Dermis microvascular lymphatic vessel endothelial cell (primary cell): ENCODE measurements around the gene STXBP6. TPM values are rescaled to one million over a fixed set of nuclear protein-coding genes. Genes with fewer than 3 reads are reported as not detected.
A peak's percentile ranks its signal among the peaks of the same experiment; 100 is the strongest.

Experiments
- DNase-seq, 2 donors: peaks; one replicate each; pipeline versions ENCODE4 v3.0.0 to v3.0.0-alpha.2; 2010; ENCODE audit warnings: low read depth in 2 of 2
- total RNA-seq: library from RNA; depleted of rRNA; stranded (reverse); fragments of >200 nt; gene quantifications from 2 replicates; pipeline ENCODE4 v1.2.1, GENCODE V29; 2014

STXBP6 gene
- total RNA-seq, 1 donor from 2014 or later, result 4.5 TPM

GRCh38 chr14:25017562-25017961 is 32.4 kb downstream of the STXBP6 start:
- no peak for DNase-seq

GRCh38 chr14:25015761-25016160 is 34.2 kb downstream of the STXBP6 start:
- no peak for DNase-seq

- no peak for DNase-seq
These were observed 35.5 kb downstream of the STXBP6 start for GRCh38 chr14:25014440-25014839.

GRCh38 chr14:25011095-25011494 is 38.9 kb downstream of the STXBP6 start:
- DNase-seq, result no peak

- DNase-seq, result no peak
These were observed 39.5 kb downstream of the STXBP6 start for GRCh38 chr14:25010471-25010870.

- DNase-seq, result no peak
These were observed 40.1 kb downstream of the STXBP6 start for GRCh38 chr14:25009891-25010290.

GRCh38 chr14:25007832-25008231 is 42.1 kb downstream of the STXBP6 start:
- DNase-seq, result peak in 1 of 2 donors; percentile 79

GRCh38 chr14:25006961-25007795 is 42.8 kb downstream of the STXBP6 start:
- peak in 1 of 2 donors; percentile 51 for DNase-seq

- no peak for DNase-seq
These were observed 43.9 kb downstream of the STXBP6 start for GRCh38 chr14:25006031-25006430.

GRCh38 chr14:25004389-25004809 is 45.5 kb downstream of the STXBP6 start:
- no peak for DNase-seq

GRCh38 chr14:25003537-25003936 is 46.4 kb downstream of the STXBP6 start:
- DNase-seq, result peak in 1 of 2 donors; percentile 70

- no peak for DNase-seq
These were observed 48.3 kb downstream of the STXBP6 start for GRCh38 chr14:25001601-25002000.

- DNase-seq, result no peak
These were observed 48.8 kb downstream of the STXBP6 start for GRCh38 chr14:25001156-25001555.

GRCh38 chr14:24999157-24999556 is 50.8 kb downstream of the STXBP6 start:
- DNase-seq, result no peak

- peak; percentile 28 to 98 for DNase-seq
These were observed 52.8 kb downstream of the STXBP6 start for GRCh38 chr14:24996930-24997725.

GRCh38 chr14:24995016-24995415 is 54.9 kb downstream of the STXBP6 start:
- no peak for DNase-seq

- no peak for DNase-seq
These were observed 56.3 kb downstream of the STXBP6 start for GRCh38 chr14:24993631-24994030.

- DNase-seq, result no peak
These were observed 57.2 kb downstream of the STXBP6 start for GRCh38 chr14:24992624-24993360.

- DNase-seq, result no peak
These were observed 58.1 kb downstream of the STXBP6 start for GRCh38 chr14:24991821-24992220.

GRCh38 chr14:24991288-24991687 is 58.7 kb downstream of the STXBP6 start:
- no peak for DNase-seq

- no peak for DNase-seq
These were observed 59.2 kb downstream of the STXBP6 start for GRCh38 chr14:24990773-24991172.

- no peak for DNase-seq
These were observed 59.9 kb downstream of the STXBP6 start for GRCh38 chr14:24990050-24990449.
